Uterus (tissue), 2 donors: ENCODE results near the gene MYZAP.

ENCODE experiments used
- POLR2A ChIP-seq, 2 donors: fragments of 450-650 bp; IDR thresholded peaks; one replicate each; pipeline ENCODE4 v1.6.1; 2016; ENCODE audit warnings: antibody characterized with exemption in 2 of 2, mild to moderate bottlenecking in 1 of 2, moderate library complexity in 1 of 2
- TF ChIP-seq, protein P1 (sequence below), 4 experiments: fragments of 200-600 bp in 2 of 4; fragments of 450-650 bp in 2 of 4; sonication (generic) in 2 of 4; IDR thresholded peaks; one replicate each; pipeline ENCODE4 v1.5.1; 2016 to 2019; ENCODE audit warnings: antibody characterized with exemption in 4 of 4, mild to moderate bottlenecking in 2 of 4, moderate library complexity in 1 of 4

DNA sequence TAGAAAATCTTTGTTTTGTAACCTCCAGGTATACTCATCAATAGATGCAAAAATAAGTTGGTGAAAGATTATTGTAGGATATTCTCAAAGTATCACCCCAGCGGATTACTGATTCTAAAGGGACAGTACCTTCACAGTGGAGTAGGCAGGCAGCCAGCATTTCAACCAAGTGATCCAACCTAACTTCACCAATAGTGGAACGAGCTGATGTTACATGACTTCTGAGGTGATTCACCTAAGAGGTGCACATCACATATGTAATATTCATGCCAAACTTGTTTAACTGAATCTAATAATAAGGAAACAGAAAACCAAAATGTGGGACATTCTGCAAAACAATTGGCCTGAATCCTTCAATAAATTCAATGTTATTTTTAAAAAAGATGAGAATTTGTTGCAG lies 14.3 kb downstream of the MYZAP start:
- TF ChIP-seq, protein P1, sequence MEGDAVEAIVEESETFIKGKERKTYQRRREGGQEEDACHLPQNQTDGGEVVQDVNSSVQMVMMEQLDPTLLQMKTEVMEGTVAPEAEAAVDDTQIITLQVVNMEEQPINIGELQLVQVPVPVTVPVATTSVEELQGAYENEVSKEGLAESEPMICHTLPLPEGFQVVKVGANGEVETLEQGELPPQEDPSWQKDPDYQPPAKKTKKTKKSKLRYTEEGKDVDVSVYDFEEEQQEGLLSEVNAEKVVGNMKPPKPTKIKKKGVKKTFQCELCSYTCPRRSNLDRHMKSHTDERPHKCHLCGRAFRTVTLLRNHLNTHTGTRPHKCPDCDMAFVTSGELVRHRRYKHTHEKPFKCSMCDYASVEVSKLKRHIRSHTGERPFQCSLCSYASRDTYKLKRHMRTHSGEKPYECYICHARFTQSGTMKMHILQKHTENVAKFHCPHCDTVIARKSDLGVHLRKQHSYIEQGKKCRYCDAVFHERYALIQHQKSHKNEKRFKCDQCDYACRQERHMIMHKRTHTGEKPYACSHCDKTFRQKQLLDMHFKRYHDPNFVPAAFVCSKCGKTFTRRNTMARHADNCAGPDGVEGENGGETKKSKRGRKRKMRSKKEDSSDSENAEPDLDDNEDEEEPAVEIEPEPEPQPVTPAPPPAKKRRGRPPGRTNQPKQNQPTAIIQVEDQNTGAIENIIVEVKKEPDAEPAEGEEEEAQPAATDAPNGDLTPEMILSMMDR (IDR thresholded peaks at IDR 0.05) = no peak
- TF ChIP-seq POLR2A (IDR thresholded peaks at IDR 0.05) = no peak
